Hematopoietic multipotent progenitor cell (in vitro differentiated cells): ENCODE data around the gene CYREN. TPM values are rescaled to one million over a fixed set of nuclear protein-coding genes. Genes with fewer than 3 reads are reported as not detected.
"Not testable (repeated sequence)": the region's sequence is repeated elsewhere in the genome, so short reads cannot be mapped to it uniquely, and the experiment has no call there.

ENCODE experiments used
- DNase-seq, 3 donors: peaks; one replicate each; pipeline ENCODE4 v3.0.0-alpha.2; 2011 to 2015; ENCODE audit warnings: low read depth in 2 of 3, low spot score in 2 of 3
- total RNA-seq: library from RNA; depleted of rRNA; stranded (reverse); fragments of >200 nt; gene quantifications from one replicate; pipeline ENCODE4 v1.2.3, GENCODE V29; 2012

The CYREN gene
- total RNA-seq, 1 donor: 53.6 TPM

DNA sequence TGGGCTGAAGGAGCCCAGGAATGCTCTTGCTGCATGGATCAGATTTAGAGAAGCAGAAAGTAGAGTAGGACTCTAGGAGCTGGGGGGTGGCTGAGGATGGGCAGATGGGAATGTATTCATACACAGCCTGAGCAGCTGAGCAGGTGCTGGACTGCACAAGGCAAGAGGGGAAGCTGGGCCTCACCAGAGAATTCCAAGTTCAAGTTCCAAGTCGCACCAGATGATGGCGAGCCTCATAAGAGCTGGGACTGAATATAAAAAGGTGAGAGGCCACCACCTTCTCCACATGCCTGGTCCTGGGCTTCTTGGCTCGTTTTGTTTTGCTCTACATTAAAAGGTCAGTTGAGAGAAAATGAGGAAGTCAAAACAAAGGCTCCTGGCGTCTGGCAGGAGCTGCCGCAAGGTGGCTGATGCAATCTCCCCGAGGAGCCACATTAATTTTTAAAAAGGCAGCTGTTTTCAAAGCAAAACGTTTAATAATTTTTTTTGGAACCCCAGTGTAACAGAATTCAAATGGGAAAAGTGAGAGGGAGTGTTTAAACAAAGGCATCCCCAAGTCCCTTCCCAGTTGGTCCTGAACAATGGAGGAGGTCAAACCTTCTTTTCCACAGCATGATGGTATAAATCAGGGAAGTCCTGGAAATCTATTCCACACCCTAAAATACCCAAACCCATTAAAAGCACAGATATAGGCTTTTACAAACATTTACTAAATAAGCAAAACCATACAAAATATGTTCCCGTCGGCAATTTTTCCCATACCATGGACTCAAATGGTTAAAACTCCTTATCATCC lies 9.5 kb downstream of the CYREN start:
- DNase-seq: peak in 2 of 3 donors; percentile 73 to 85

DNA sequence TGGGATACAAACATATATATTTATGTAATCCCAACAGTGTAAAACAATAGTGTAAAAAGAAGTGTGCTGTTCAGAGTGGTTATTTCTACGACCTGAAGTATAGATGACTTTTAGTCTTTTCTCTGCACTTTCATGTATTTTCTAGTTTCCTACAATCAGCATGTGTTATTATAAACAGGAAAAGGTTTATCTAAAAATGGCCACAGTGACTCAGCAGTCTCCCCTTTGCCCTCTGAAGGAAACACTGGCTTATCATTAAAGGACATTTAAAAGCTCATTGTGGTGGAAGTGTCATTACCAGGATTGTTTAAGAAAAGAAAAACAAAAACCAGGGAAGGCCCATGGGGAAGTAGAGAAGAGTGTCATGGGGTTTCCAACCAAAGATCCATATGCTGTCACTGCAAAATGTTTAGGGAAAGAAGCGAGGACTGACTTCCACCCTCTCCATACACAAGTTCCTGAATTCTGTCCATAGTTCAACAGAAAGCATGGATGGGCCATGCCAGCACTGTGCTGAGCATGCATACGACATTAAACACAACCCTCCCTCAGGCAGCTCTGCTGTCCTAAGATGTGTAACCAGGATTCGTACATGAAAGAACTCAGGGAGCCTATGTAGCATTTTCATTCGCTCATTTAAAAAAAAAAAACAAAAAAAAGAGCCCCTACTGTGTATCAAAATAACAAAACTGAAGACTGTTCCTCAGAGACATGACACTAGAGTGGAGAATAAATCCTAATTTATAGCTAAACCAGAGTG lies 10.2 kb downstream of the CYREN start:
- peak in 2 of 3 donors; percentile 71 to 76 for DNase-seq

DNA sequence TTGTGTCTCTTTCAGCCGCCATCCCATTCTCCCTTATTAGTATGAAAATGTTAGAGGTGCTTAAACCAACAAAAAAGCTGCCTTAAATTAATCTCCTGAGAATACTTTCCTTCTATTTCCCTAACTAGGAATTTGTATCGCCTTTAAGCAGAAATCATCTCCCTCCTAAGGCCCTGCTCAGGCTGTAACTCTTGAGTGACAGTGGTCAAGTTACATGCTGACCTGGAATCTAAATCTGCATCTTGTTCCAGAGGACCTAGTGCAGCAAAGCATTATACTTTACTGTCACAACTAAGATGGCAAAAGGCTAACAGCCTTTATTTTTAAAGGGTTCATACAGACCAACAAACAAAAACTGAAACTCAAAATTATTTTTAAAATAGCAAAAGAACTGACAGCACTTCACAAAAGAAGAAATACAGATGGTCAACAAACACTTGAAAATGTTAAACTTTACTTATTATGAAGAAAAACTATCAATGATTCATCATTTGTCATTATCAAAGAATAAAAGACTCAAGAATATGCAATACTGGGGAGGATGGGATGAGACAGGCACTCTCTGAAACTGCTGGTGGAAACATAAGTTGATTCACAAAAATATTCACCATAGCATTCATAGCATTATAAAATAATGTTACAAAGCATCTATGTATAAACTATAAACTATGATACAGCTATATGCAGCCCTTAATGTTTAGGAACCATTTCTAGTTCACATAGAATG lies 11.0 kb downstream of the CYREN start:
- no peak for DNase-seq

DNA sequence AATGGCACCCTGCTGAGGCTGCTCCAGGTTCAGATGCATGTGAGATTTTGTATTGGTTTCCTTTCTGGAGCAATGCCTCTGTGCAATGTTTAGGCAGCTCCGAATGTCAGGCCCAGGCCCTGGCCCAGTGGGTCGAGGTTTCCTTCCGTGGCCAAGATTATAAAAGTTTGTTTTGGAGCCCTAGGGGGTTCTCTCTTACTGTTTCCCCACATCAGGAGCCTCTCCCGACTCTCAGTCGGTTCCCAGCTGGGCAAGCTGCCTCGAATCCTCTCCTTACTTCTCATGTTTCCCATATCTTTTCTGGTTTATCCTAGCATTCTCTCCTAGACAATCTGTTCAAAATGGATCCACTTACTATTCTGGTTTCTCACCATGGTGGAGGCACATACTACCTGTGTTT lies 11.6 kb downstream of the CYREN start:
- DNase-seq: no peak

DNA sequence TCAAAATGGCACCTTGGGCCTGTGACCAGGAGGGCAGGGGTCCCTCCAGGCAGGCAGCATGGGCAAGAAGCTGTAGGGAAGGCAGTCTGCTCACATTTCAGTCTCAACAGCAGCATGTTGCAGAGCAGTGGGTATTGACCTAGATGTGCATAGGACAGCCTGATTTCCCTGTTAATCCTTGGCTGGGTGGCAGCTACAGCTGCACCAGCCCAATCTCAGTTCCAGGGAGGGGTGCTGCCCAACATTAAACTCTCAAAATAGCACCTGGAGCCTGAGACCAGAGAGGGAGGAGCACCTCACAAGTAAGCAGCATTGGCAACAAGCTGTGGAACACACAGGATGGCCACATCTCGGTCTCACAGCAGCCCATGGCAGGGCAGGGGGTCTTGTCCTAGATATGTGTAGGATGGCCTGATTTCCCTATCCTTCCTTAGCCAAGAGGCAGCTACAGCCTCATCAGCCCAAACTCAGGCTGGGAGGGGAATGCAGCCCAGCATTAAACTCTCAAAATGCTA lies 12.3 kb downstream of the CYREN start:
- no peak for DNase-seq

DNA sequence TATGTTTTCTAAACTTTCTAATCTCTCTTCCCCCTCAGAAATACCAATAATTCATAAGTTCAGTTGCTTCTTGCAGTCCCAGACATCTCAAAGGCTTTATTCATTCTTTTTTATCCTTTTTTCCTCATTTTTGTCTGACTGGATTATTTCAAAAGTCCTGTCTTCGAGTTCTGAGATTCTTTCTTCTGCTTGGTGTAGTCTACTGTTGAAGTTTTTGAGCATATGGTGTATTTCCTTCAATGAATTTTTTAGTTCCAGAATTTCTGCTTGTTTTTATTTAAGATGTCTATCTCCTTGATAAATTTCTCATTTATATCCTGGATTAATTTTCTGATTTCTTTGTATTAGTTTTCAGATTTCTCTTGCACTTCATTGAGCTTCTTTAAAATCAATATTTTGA lies 14.2 kb downstream of the CYREN start:
- peak in 1 of 3 donors; percentile 34 for DNase-seq

DNA sequence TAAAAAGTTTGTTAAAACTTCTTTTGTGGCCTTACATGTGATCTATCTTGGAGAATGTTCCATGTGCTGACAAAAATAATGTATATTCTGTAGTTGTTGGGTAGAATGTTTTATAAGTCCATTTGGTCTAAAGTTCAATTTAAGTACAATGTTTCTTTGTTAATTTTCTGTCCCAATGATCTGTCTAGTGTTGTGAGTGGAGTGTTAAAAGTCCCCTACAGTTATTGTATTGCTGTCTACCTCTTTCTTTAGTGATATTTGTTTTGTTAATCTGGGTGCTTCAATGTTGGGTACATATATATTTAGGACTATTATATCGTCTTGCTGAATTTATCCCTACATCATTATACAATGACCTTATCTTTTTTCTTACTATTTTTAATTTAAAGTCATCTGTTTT lies 15.8 kb downstream of the CYREN start:
- no peak for DNase-seq

DNA sequence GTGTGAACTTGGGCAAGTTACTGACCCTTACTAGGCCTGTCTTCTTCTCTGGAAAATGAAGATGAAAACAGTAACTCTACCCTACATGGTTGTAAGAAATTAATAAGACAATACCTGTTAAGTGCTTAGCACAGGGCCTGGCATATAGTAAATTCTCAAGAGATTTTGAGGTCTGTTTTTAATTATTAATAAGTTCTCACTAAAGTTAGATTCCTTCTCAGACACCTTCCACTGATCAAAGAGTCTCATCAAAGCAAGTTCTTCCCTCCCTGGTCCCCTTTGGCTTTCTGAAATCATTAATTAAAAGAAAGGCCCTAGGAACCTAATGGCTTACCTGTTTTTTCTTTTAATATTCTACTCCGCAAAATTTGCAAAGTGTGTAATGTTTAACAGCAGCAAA lies 18.1 kb downstream of the CYREN start:
- no peak for DNase-seq

DNA sequence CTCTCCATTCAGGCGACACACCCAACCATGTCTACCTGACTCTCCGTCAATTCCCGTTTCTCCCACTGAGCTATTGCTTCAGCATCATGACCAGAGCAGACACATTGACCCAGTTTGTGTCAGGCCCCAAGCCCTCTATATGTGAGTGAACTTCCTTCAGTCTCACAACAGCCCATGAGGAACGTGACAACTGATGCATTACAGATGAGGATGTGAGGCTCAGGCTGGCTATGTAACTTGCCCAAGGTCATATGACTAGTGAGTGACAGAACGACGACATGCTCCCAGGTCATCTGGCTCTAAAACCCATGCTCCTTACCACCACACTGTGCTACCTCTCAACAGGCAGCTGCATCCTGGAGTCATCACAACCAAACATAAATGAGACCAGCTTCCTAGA lies 19.0 kb downstream of the CYREN start:
- DNase-seq: peak in 2 of 3 donors; percentile 33 to 39

DNA sequence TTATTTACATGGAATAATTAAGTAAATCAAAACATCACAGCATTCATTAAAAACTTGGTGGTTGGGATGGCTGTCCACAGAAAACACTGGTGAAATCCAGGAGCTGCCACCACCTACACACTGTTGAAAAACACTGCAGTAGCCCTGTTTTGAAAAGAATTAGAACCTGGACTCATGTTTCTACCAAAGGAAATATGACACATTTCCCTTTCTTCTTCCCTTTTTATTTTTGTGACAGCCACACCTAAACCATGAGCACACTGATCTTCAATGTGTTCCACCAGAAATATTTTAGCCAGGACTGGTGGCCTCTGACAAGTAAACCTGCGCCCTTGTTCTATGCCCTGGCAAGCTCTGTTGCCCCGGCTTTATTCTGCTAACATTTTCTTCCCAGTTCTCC lies 19.4 kb downstream of the CYREN start:
- peak in 2 of 3 donors; percentile 48 to 67 for DNase-seq

DNA sequence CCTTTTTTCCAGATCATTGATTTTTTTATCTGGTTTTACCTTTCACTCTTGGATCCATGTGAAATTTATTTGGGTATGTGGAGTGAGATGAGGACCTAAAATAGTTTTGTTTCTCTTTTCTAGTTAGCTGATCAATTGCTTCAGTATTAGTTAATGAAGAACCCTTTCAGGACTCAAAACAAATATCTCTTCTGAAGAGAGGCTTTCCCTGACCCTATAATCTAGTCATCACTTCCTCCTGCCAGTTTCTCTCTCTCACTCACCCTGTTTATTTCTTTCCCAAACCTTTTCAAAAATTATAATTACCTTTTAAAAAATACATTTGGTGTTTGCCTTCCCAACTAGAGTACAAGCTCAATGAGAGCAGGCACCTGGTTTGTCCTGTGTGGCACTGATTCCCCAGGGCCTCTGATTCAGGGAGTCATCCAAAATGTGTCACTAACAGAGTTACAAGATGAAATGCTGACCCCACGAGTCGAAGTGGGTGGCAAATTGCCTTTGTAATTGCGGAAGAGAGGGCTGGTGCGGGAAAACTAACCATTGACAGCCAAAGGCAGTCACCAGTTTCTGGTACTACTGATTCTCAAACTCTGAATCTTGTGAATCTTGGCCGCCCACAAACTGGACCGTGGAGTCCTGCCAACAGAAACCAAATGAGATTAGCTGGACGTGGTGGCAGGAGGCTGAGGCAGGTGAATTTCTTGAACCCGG lies 20.3 kb downstream of the CYREN start:
- DNase-seq: no peak

DNA sequence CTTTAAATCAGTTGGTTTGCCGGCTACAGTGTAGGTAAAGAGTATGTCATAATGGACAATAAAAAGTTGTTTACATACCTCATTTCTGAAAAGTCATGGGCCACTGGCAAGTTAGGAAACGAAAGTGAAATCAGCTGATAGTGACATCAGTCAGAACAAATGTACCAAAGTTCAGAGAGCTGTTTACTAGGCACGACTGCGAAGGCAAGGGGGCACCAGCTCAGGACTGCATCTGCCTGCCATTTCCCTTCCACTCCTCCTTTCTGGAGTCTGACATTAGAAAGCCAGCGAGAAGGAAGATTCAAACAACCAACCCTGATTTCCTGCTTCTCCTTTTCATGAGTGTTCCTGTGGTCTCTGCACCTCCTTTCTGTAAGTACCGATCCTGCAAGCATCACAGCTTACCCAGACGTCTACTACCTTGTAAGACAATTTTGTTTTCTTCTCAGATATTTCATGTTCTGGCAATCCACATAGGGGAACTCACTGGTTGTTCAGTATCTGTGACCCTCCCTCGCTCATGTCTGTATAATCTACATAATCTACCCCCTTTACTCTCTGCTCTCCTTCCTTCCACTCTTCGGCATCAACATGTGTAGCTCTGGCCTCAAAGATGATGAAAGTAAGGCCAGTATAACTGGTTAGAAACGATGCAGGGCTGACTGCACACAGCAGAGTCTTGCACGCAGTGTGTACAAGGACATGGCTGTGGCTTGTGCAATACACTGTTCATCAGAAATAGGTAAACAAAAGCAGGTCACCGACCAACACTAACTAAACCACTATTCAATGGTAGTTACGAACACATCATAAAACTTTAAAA lies 22.4 kb downstream of the CYREN start, which contains the start of gene TMEM140:
Gene TMEM140 (plus strand): TSS at position 174 of the 823 bp plus-strand sequence. CDS start 16,370 bp downstream, outside the sequence.
- peak; percentile 61 to 90 (median 76) for DNase-seq

DNA sequence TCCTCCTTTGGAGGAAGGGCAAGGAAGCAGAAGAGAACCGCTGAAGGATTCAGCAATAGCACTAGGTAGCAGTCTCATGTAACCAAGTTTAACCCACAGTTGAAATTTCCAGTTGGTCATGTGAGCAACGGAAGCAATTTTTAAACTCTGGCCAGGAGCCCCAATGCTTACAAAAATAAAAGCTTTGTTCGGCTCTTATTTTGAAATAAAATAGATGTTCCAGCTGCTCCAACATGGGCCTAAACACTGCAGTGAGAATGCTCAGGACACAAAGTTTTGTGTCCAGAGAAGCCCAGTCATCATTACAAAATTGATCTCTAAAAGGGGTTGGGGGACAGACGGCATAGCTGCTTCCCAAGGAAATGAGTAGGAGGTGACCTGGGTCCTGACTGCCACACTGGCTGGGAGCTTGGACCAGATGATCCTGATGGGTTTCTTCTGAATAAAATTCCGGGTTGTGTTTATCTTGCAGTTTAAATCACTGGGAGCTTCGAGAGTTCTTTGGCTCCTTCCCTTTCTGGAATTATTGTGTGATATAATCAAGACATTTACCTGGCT lies 23.1 kb downstream of the CYREN start:
- peak in 2 of 3 donors; percentile 57 to 86 for DNase-seq

DNA sequence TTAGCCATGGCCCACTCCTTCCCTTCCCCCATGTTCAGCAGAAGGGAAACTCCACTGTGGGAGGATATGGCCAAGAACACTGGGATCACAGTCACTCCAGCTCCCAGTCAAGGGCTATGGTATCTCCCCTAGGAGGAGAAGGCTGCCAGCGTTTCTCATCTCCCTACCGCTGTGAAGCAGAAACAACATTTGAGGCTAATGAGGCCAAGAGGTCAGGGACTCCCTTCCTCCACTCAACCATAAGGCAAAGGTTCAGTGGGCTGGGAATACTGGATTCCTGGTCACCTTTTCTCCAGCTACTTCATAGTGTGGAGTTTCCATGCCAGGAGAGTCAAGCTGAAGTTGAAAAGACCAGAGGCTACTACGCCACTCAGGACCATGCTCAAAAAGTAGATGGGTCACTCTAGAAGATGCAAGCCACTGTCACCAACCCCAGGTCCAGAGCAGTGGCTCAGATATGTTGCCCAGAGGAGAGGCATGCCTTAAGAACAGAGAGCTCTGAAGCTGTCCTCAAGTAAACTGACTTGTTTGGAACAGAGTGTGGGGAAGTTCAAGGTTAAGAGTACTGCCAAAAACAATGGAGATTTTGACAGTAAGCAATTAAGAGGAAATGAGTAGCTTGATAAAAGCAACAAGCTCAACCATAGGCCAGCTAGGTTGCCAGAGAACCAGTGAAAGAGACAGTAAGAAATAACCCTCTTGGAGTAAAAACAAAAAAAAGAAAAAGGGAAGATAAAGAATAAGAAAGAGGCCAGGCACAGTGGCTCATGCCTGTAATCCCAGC lies 26.4 kb downstream of the CYREN start:
- no peak for DNase-seq

DNA sequence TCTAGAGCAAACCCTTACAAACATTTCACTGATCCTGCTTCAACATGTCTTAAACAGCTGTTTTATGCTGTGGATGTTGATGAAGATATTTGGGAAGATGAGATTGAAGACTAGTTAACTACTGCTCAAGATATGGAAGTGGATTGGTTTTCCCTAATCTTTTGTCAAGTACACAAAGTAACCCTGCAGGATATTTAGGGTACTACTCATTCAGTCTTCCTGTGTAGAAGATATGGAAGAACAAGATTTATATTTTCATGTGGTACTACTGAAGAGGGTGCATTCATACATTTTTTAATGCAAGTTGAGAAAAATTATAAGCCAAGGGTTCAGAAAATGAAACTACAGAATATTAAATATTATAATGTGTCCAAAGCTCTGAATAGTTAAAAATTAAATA lies 40.9 kb downstream of the CYREN start:
- DNase-seq: no peak

DNA sequence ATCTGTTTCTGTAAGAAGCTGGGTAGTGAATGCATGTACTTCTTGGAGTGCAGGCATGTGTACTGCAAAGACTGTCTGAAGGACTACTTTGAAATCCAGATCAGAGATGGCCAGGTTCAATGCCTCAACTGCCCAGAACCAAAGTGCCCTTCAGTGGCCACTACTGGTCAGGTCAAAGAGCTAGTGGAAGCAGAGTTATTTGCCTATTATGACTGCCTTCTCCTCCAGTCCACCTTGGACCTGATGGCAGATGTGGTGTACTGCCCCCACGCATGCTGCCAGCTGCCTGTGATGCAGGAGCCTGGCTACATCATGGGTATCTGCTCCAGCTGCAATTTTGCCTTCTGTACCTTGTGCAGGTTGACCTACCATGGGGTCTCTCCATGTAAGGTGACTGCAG lies 41.6 kb downstream of the CYREN start:
- DNase-seq: no peak

DNA sequence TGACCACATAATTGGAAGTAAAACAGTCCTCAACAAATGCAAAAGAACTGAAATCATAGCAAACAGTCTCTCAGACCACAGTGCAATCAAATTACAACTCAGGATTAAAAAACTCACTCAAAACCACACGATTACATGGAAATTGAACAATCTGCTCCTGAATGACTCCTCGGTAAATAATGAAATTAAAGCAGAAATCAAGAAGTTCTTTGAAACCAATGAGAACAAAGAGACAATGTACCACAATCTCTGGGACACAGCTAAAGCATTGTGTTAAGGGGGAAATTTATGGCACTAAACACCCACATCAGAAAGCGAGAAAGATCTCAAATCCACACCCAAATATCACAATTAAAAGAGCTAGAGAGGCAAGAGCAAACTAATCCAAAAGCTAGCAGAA lies 45.9 kb downstream of the CYREN start:
- DNase-seq: not testable (repeated sequence)

DNA sequence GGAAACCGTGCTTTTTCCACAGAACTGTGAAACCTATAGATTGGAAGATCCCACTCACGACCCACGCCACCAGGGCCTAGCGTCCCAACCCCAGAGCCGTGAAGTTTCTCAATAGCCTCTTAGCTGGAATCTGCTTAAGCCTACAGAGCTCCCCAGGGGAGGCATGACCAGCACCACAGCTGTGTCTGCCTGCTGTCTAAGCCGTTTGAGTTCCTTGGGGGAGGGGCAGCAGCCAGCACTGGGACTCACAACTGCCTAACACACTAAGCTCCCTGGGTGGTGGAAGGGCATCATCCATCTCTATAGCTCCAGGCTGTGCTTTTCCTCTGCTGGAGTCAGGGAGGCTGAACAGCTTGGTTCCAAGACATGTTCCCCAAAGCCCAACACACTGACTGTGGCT lies 48.6 kb downstream of the CYREN start:
- DNase-seq: no peak
